GM12873 (cell line): ENCODE data around the gene PRM2.

Experiments used
- CTCF ChIP-seq: IDR thresholded peaks from 2 replicates; pipeline ENCODE4 v1.5.1; 2012; ENCODE audit warnings: low read depth, mild to moderate bottlenecking, moderate library complexity, low read length, control low read depth; ENCODE audit not compliant: insufficient read depth; ENCODE audit errors: missing control alignments

The PRM2 gene

DNA sequence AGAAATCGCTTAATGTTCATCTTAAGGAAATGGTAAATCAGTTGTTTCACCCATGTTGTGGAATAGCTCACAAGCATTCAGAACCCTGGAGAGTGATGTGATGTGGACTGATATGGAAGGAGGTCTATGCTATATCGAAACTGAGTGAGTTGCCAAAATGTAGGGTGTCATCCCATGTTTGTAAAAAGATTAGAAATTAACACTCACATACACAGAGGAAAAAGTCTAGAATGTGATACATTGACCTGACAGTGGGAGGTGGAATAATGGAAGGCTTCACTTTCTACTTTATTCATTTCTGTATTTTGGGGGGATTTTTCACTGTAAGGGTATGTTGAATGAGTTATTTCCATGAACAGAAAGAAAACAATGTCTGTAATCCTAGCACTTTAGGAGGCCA lies 9.6 kb upstream of the PRM2 start:
- TF ChIP-seq CTCF = no peak

DNA sequence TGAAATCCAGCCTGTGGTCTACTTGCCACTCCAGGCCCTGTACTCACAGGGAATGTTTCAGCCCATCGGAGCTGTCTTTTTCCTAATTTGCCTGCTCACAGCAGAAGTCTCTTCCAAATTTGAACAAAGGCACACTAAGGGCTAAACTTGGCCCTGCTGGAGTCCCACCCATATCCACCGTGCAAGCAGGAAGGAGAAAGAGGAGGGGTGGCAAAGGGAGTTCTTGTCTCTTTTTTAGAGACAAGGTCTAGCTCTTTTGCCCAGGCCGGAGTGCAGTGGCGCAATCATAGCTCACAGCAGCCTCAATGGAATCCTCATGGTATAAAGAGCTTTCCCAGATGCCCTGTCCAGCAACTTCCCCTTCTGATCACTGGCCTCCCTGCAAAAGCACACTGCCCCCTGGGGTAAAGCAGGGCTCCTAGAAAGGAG lies 7.6 kb upstream of the PRM2 start:
- TF ChIP-seq CTCF = no peak

GRCh38 chr16:11280616-11281522 lies 4.6 kb upstream of the PRM2 start, which contains the start of gene PRM1:
TSS of gene PRM1 (minus strand) at chr16:11281330. CDS start at chr16:11281238, 92 bp downstream.
- no peak for TF ChIP-seq CTCF

DNA sequence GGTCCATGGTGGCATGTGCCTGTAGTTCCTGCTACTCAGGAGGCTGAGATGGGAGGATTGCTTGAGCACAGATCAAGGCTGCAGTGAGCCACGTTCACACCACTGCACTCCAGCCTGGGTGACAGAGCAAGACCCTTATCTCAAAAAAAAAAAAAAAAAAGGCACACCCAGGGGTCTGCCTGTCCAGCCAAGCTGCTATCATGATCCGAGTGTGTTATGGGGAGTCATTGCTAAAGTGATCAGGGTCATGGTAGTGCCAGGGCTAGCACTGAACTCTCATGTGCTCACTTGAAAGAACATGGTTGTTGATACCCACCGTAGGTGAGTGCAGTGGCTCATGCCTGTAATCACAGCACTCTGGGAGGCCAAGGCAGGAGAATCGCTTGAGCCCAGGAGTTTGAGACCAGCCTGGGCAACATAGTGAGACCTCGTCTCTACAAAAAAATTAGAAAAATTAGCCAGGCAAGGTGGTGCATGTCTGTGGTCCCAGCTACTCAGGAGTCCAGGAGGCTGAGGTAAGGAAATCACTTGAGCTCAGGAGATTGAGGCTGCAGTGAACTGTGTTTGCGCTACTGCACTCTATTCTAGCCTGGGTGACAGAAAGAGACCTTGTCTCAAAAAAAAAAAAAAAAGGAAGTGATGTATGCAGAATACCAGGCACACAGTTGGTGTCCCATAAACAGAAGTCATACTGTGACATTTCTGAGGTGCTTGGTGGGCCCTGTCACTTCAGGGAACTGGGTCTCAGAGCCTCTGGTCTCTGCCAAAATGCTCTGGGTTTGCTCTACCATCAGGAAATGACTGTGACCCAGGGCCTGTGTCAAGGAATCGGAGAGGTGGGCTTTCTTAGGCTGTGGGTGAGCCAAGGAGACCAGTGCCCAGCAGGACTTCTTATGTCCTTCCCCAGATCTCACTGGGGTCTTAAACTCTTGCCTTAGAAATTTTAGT lies 2.7 kb upstream of the PRM2 start:
- no peak for TF ChIP-seq CTCF

GRCh38 chr16:11277607-11278337 lies 1.5 kb upstream of the PRM2 start:
- TF ChIP-seq CTCF = no peak

GRCh38 chr16:11276896-11277593 lies 765 bp upstream of the PRM2 start:
- no peak for TF ChIP-seq CTCF
